Activated B cell treated with CpG ODN at 0.5 μM for 24 hours (primary cell): ENCODE results near the gene LILRB4. TPM values are rescaled to one million over a fixed set of nuclear protein-coding genes. Genes with fewer than 3 reads are reported as not detected.

Source experiments
- ATAC-seq: fragments of 200-7000 bp; cut with Tn5 transposase; one replicate; pipeline ENCODE4 v1.10.0; 2021; ENCODE audit warnings: low read depth, mild to moderate bottlenecking, moderate library complexity
- CTCF ChIA-PET: fragments of 350-600 bp; sonication (Branson Sonifier 250); formaldehyde crosslinking; loops from one replicate; lab custom pipeline; 2021; ENCODE audit warnings: antibody characterized with exemption; lab: Charles Lee
- POLR2A ChIA-PET: fragments of 350-600 bp; sonication (Branson Sonifier 250); formaldehyde crosslinking; loops from one replicate; lab custom pipeline; 2021; ENCODE audit warnings: antibody characterized with exemption; lab: Charles Lee
- DNase-seq: peaks from one replicate; pipeline ENCODE4 v3.0.0; 2022
- H3K27ac Mint-ChIP-seq: one replicate; pipeline ENCODE4 v1.8.0; 2020; ENCODE audit warnings: mixed read lengths
- H3K27me3 Mint-ChIP-seq: one replicate; pipeline ENCODE4 v1.8.0; 2021; ENCODE audit warnings: mixed read lengths
- H3K36me3 Mint-ChIP-seq: one replicate; pipeline ENCODE4 v1.8.0; 2021; ENCODE audit warnings: low read depth, mixed read lengths
- H3K4me1 Mint-ChIP-seq: one replicate; pipeline ENCODE4 v1.8.0; 2021; ENCODE audit warnings: mixed read lengths
- H3K4me3 Mint-ChIP-seq: one replicate; pipeline ENCODE4 v1.8.0; 2020; ENCODE audit warnings: mild to moderate bottlenecking, mixed read lengths
- H3K9me3 Mint-ChIP-seq: one replicate; pipeline ENCODE4 v1.8.0; 2020; ENCODE audit warnings: mixed read lengths
- intact Hi-C: fragments of 100-400 bp; cut with micrococcal nuclease; formaldehyde crosslinking; loops from one replicate; pipeline ENCODE4 v1.15.1; 2024
- total RNA-seq: library from RNA; stranded (reverse); gene quantifications from 2 replicates; pipeline ENCODE4 v1.2.3, GENCODE V29; 2022
- TF ChIP-seq, protein P1 (sequence below): fragments of 200-600 bp; IDR thresholded peaks from one replicate; pipeline ENCODE4 v1.8.0; 2022; ENCODE audit warnings: antibody characterized with exemption, mild to moderate bottlenecking

The LILRB4 gene
- total RNA-seq, result 0.76 and 1.4 TPM in 2 replicates

DNA sequence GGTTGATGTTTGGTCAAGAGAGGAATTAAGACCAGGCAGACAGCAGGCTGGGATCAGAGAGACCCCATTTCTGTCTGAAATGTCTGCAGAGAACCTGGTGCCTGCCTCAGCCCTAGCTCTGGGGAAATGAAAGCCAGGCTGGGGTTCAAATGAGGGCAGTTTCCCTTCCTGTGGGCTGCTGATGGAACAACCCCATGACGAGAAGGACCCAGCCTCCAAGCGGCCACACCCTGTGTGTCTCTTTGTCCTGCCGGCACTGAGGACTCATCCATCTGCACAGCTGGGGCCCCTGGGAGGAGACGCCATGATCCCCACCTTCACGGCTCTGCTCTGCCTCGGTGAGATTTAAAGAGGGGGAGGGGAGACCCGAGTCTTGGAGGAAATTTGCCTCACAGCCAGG is at the start of gene LILRB4:
TSS of gene LILRB4 (plus strand) at position 256 of the 400 bp plus-strand sequence. CDS start at position 305, 49 bp downstream.
- Mint-ChIP-seq H3K36me3 (no peaks in the 10 kb centered on the region), H3K4me3 (peak within 1 kb of the TSS; percentile 56), H3K9me3 (peaks cover under 1% of the 10 kb centered on the region), H3K27me3 (peaks cover 9% of the 10 kb centered on the region), H3K27ac (peak within 1 kb of the TSS; percentile 19), H3K4me1 (peaks cover 32% of the 10 kb centered on the region)
- ATAC-seq (peak; percentile 40), DNase-seq (no peak)
- CTCF ChIA-PET, result interaction anchor here (1.7 kb wide), 1 partner anchor 10 kb away, joined by 5 read pairs; no protein-coding TSS in a partner anchor
- POLR2A ChIA-PET, result interaction anchor here (0.6 to 1.8 kb wide), 2 partner anchors 46 to 455 kb away, joined by 3 to 4 read pairs; no protein-coding TSS in a partner anchor
- TF ChIP-seq, protein P1, sequence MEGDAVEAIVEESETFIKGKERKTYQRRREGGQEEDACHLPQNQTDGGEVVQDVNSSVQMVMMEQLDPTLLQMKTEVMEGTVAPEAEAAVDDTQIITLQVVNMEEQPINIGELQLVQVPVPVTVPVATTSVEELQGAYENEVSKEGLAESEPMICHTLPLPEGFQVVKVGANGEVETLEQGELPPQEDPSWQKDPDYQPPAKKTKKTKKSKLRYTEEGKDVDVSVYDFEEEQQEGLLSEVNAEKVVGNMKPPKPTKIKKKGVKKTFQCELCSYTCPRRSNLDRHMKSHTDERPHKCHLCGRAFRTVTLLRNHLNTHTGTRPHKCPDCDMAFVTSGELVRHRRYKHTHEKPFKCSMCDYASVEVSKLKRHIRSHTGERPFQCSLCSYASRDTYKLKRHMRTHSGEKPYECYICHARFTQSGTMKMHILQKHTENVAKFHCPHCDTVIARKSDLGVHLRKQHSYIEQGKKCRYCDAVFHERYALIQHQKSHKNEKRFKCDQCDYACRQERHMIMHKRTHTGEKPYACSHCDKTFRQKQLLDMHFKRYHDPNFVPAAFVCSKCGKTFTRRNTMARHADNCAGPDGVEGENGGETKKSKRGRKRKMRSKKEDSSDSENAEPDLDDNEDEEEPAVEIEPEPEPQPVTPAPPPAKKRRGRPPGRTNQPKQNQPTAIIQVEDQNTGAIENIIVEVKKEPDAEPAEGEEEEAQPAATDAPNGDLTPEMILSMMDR, result no peak
- intact Hi-C loops, result loop anchor here (5.0 kb wide), 1 partner anchor 45 kb away; no protein-coding TSS in a partner anchor

DNA sequence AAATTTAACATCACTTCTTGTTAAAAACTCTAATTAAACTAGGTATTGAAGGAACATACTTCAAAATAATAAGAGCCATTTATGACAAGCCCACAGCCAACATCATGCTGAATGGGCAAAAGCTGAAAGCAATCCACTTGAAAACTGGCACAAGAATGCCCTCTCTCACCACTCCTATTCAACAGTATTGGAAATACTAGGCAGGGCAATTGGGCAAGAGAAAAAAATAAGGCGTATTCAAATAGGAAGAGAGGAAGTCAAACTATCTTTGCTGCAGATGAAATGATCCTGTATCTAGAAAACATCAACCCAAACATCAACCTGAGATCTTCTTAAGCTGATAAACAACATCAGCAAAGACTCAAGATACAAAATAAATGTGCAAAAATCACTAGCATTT is 48.1 kb upstream of the LILRB4 start:
- Mint-ChIP-seq H3K9me3 (peaks cover 4% of the 10 kb centered on the region), H3K36me3 (peaks cover 13% of the 10 kb centered on the region), H3K27ac (peak overlapping the region; percentile 12), H3K4me3 (no peak overlapping the region), H3K4me1 (peaks cover 76% of the 10 kb centered on the region), H3K27me3 (no peaks in the 10 kb centered on the region)
- no peak for ATAC-seq
- intact Hi-C loops, result loop anchor here (5.0 kb wide), 3 partner anchors 42 to 152 kb away; partner anchors contain the start of genes LENG9, LILRA2 and LILRB4
- POLR2A ChIA-PET, result no interaction called here
- TF ChIP-seq, protein P1, result no peak
- no peak for DNase-seq
- CTCF ChIA-PET, result interaction anchor here (0.9 kb wide), 1 partner anchor 133 kb away, joined by 3 read pairs; no protein-coding TSS in a partner anchor

DNA sequence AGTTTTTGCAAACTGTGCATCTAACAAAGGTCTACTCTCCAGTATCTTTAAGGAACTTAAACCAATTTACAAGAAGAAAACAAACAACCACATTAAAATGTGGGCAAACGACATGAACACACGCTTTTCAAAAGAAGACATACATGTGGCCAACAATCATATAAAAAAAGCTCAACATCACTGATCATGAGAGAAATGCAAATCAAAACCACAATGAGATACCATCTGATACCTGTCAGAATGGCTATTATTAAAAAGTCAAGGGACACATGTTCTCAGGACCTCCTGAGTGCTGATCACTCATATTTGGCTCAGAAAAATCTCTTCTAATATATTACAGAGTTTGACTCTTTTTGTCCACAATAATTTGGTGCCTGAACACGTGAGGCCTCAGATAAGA is 46.7 kb upstream of the LILRB4 start:
- ATAC-seq (peak; percentile 29), DNase-seq (no peak)
- H3K4me1 Mint-ChIP-seq, result peaks cover 80% of the 10 kb centered on the region
- H3K36me3 Mint-ChIP-seq, result peaks cover 17% of the 10 kb centered on the region
- peak overlapping the region; percentile 99 for H3K27ac Mint-ChIP-seq
- peaks cover 4% of the 10 kb centered on the region for H3K9me3 Mint-ChIP-seq
- CTCF ChIA-PET, result interaction anchor here (0.6 to 1.5 kb wide), 4 partner anchors 55 to 137 kb away, joined by 3 to 5 read pairs (median 4); no protein-coding TSS in a partner anchor
- intact Hi-C loops, result loop anchor here (5.0 kb wide), 3 partner anchors 44 to 154 kb away; partner anchors contain the start of genes LENG9, LILRA2 and LILRB4
- POLR2A ChIA-PET, result interaction anchor here (1.0 to 2.8 kb wide), 9 partner anchors 9 to 664 kb away, joined by 3 to 18 read pairs (median 4); partner anchors contain the start of genes HSPBP1, LENG9, LILRA1 and LILRA2
- H3K4me3 Mint-ChIP-seq, result peak overlapping the region; percentile 99
- TF ChIP-seq, protein P1, result no peak
- H3K27me3 Mint-ChIP-seq, result no peaks in the 10 kb centered on the region

DNA sequence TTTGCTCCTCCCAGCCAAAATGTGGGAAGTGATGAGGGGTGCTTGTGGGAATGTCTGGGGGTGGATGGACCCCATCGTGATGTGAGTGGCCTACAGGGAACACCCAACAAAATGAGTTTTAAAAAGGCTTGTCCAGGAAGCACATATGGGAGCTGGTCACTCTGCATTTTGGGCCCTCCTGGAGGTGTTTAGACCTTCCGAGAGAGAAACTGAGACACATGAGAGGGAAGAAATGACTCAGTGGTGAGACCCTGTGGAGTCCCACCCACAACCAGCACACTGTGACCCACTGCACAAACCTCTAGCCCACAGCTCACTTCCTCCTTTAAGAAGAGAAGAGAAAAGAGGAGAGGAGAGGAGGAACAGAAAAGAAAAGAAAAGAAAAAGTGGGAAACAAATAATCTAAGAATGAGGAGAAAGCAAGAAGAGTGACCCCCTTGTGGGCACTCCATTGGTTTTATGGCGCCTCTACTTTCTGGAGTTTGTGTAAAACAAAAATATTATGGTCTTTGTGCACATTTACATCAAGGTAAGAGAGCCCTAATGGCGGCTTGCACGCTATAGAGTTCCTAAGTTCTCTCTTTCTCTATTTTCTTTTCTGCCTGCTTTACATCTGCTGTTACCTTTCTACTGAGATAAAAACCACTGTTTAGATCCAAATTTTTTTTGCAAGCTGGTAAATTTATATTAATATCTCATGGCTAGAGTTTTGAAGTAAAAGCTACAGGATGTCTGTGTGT is 45.8 kb upstream of the LILRB4 start:
- Mint-ChIP-seq H3K4me1 (peaks cover 80% of the 10 kb centered on the region), H3K9me3 (peaks cover 4% of the 10 kb centered on the region), H3K27ac (peak overlapping the region; percentile 99), H3K4me3 (peak overlapping the region; percentile 99), H3K27me3 (no peaks in the 10 kb centered on the region), H3K36me3 (peaks cover 23% of the 10 kb centered on the region)
- TF ChIP-seq, protein P1, result no peak
- ChIA-PET POLR2A (interaction anchor here (0.7 to 2.8 kb wide), 16 partner anchors 8 to 663 kb away, joined by 3 to 18 read pairs (median 4); partner anchors contain the start of genes HSPBP1, LENG8, LENG9 and LILRA1), CTCF (interaction anchor here (1.1 kb wide), 1 partner anchor 136 kb away, joined by 5 read pairs; no protein-coding TSS in a partner anchor)
- intact Hi-C loops, result loop anchor here (1.0 to 5.0 kb wide), 4 partner anchors 8 to 155 kb away; partner anchors contain the start of genes LENG9, LILRA2 and LILRB4
- peak; percentile 84 for ATAC-seq
- no peak for DNase-seq
